HUES6 (cell line): Measurements from ENCODE around the gene CLEC4C.
"Not testable (repeated sequence)": the region's sequence is repeated elsewhere in the genome, so short reads cannot be mapped to it uniquely, and the experiment has no call there.

Experiments used
- H3K27ac ChIP-seq: 2 replicates; pipeline ENCODE4 v1.7.0; 2013; ENCODE audit warnings: low read depth, mild to moderate bottlenecking, low read length, inconsistent platforms
- H3K27me3 ChIP-seq: 2 replicates; pipeline ENCODE4 v1.6.1; 2013; ENCODE audit warnings: low read length; ENCODE audit not compliant: control insufficient read depth, insufficient read depth
- H3K36me3 ChIP-seq: 2 replicates; pipeline ENCODE4 v1.6.1; 2013; ENCODE audit warnings: low read length; ENCODE audit not compliant: control insufficient read depth, insufficient read depth
- H3K4me1 ChIP-seq: 2 replicates; pipeline ENCODE4 v1.6.1; 2013; ENCODE audit warnings: low read length; ENCODE audit not compliant: control insufficient read depth, insufficient read depth
- H3K4me3 ChIP-seq: 2 replicates; pipeline ENCODE4 v1.5.1; 2013; ENCODE audit warnings: low read depth, low read length
- H3K9ac ChIP-seq: one replicate; pipeline ENCODE4 v1.6.1; 2013; ENCODE audit warnings: mild to moderate bottlenecking, low read length
- H3K9me3 ChIP-seq: 2 replicates; pipeline ENCODE4 v1.6.1; 2013; ENCODE audit warnings: low read depth, low read length; ENCODE audit not compliant: control insufficient read depth, insufficient read depth

The CLEC4C gene

GRCh38 chr12:7747246-7747645 is at the start of gene CLEC4C:
TSS of gene CLEC4C (minus strand) at chr12:7747375. CDS start at chr12:7747348, 27 bp downstream.
- H3K4me3 ChIP-seq = no peak within 1 kb of the TSS
- H3K4me1 ChIP-seq = no peaks in the 10 kb centered on the region
- H3K9me3 ChIP-seq = peaks cover 6% of the 10 kb centered on the region; the same call in 1 of the 2 replicates
- H3K36me3 ChIP-seq = no peaks in the 10 kb centered on the region
- no peak within 1 kb of the TSS for H3K9ac ChIP-seq
- no peak within 1 kb of the TSS for H3K27ac ChIP-seq
- no peaks in the 10 kb centered on the region for H3K27me3 ChIP-seq

- no peak overlapping the region for H3K27ac ChIP-seq
- H3K27me3 ChIP-seq = no peaks in the 10 kb centered on the region; the same call in 1 of the 2 replicates
- H3K36me3 ChIP-seq = peaks cover 49% of the 10 kb centered on the region
- H3K4me1 ChIP-seq = peaks cover 23% of the 10 kb centered on the region
- H3K9me3 ChIP-seq = no peaks in the 10 kb centered on the region
- no peak overlapping the region for H3K9ac ChIP-seq
- no peak overlapping the region for H3K4me3 ChIP-seq
These were observed 46.0 kb upstream of the CLEC4C start for GRCh38 chr12:7793211-7793610.

- H3K4me3 ChIP-seq = peak within 1 kb of the TSS; percentile 77
- H3K27me3 ChIP-seq = not testable (repeated sequence)
- H3K9ac ChIP-seq = peak within 1 kb of the TSS; percentile 82
These were observed 41.8 kb upstream of the CLEC4C start, which contains the start of gene NANOG for GRCh38 chr12:7788884-7789528. TSS of gene NANOG (plus strand) at chr12:7789402. CDS start at chr12:7789615, 213 bp downstream.

GRCh38 chr12:7788294-7788660 is 41.1 kb upstream of the CLEC4C start:
- no peaks in the 10 kb centered on the region for H3K9me3 ChIP-seq
- H3K27ac ChIP-seq = peak overlapping the region; percentile 82
- H3K4me3 ChIP-seq = peak overlapping the region; percentile 77
- peak overlapping the region; percentile 79 for H3K9ac ChIP-seq
- H3K27me3 ChIP-seq = no peaks in the 10 kb centered on the region; the same call in 1 of the 2 replicates
- peaks cover 22% of the 10 kb centered on the region for H3K36me3 ChIP-seq
- H3K4me1 ChIP-seq = peaks cover 39% of the 10 kb centered on the region

More at GRCh38 chr12:7788884-7789528, 41.8 kb upstream of the CLEC4C start, which contains the start of gene NANOG:
- H3K36me3 ChIP-seq = peaks cover 30% of the 10 kb centered on the region
- not testable (repeated sequence) for H3K9me3 ChIP-seq
- peaks cover 39% of the 10 kb centered on the region for H3K4me1 ChIP-seq
- peak within 1 kb of the TSS; percentile 82 for H3K27ac ChIP-seq

GRCh38 chr12:7787574-7788293 is 40.6 kb upstream of the CLEC4C start:
- H3K9me3 ChIP-seq = no peaks in the 10 kb centered on the region
- H3K27me3 ChIP-seq = no peaks in the 10 kb centered on the region; the same call in 1 of the 2 replicates
- peak overlapping the region; percentile 77 for H3K4me3 ChIP-seq
- peaks cover 17% of the 10 kb centered on the region for H3K36me3 ChIP-seq
- H3K27ac ChIP-seq = peak overlapping the region; percentile 82
- peaks cover 36% of the 10 kb centered on the region for H3K4me1 ChIP-seq
- peak overlapping the region; percentile 79 for H3K9ac ChIP-seq

- peaks cover 33% of the 10 kb centered on the region for H3K4me1 ChIP-seq
- no peak overlapping the region for H3K4me3 ChIP-seq
- H3K27ac ChIP-seq = no peak overlapping the region
- H3K27me3 ChIP-seq = no peaks in the 10 kb centered on the region; the same call in 1 of the 2 replicates
- no peaks in the 10 kb centered on the region for H3K36me3 ChIP-seq
- no peaks in the 10 kb centered on the region for H3K9me3 ChIP-seq
- no peak overlapping the region for H3K9ac ChIP-seq
These were observed 37.5 kb upstream of the CLEC4C start for GRCh38 chr12:7784701-7785100.

GRCh38 chr12:7783433-7783832 is 36.3 kb upstream of the CLEC4C start:
- H3K27me3 ChIP-seq, H3K27ac ChIP-seq, H3K36me3 ChIP-seq, H3K4me3 ChIP-seq, H3K9ac ChIP-seq, H3K9me3 ChIP-seq: not testable (repeated sequence)
- H3K4me1 ChIP-seq = peaks cover 31% of the 10 kb centered on the region

GRCh38 chr12:7782055-7782454 is 34.9 kb upstream of the CLEC4C start:
- Histone ChIP-seq H3K9ac (no peak overlapping the region), H3K27ac (no peak overlapping the region), H3K9me3 (no peaks in the 10 kb centered on the region), H3K36me3 (no peaks in the 10 kb centered on the region), H3K4me3 (no peak overlapping the region), H3K4me1 (peaks cover 18% of the 10 kb centered on the region), H3K27me3 (no peaks in the 10 kb centered on the region)

- no peak overlapping the region for H3K4me3 ChIP-seq
- no peak overlapping the region for H3K9ac ChIP-seq
- H3K36me3 ChIP-seq = no peaks in the 10 kb centered on the region
- no peaks in the 10 kb centered on the region for H3K27me3 ChIP-seq
- no peak overlapping the region for H3K27ac ChIP-seq
- H3K9me3 ChIP-seq = no peaks in the 10 kb centered on the region
- peaks cover 11% of the 10 kb centered on the region for H3K4me1 ChIP-seq
These were observed 34.1 kb upstream of the CLEC4C start for GRCh38 chr12:7781274-7781673.

- no peaks in the 10 kb centered on the region for H3K4me1 ChIP-seq
- H3K27me3 ChIP-seq = no peaks in the 10 kb centered on the region
- no peaks in the 10 kb centered on the region for H3K36me3 ChIP-seq
- no peaks in the 10 kb centered on the region; the same call in 1 of the 2 replicates for H3K9me3 ChIP-seq
- H3K27ac ChIP-seq = no peak overlapping the region
- H3K4me3 ChIP-seq = no peak overlapping the region
- no peak overlapping the region for H3K9ac ChIP-seq
These were observed 22.8 kb upstream of the CLEC4C start for GRCh38 chr12:7769999-7770398.

- Histone ChIP-seq H3K36me3 (no peaks in the 10 kb centered on the region), H3K4me1 (peaks cover 19% of the 10 kb centered on the region), H3K27me3 (no peaks in the 10 kb centered on the region), H3K9me3 (no peaks in the 10 kb centered on the region), H3K27ac (peak overlapping the region; percentile 86), H3K4me3 (peak overlapping the region; percentile 27), H3K9ac (no peak overlapping the region)
These were observed 11.6 kb upstream of the CLEC4C start for GRCh38 chr12:7758766-7759140.
